ENCODE results near the gene MIB2.

MIB2 gene

GRCh38 chr1:1604374-1605033, 10.8 kb upstream of the MIB2 start:
- Histone ChIP-seq H3K27me3 (ENCODE audit: control insufficient read depth, insufficient read depth, low read length) (peaks cover 3% of the 10 kb centered on the region; the same call in 1 of the 2 replicates), H3K9me3 (ENCODE audit: control insufficient read depth, insufficient read depth, low read length) (no peaks in the 10 kb centered on the region), H3K4me1 (ENCODE audit: control insufficient read depth, insufficient read depth, low read length) (peaks cover under 1% of the 10 kb centered on the region; the same call in 1 of the 2 replicates), H3K27ac (ENCODE audit: low read length) (no peak overlapping the region), H3K36me3 (ENCODE audit: control insufficient read depth, insufficient read depth, low read length) (no peaks in the 10 kb centered on the region), H3K4me3 (ENCODE audit: low read length) (no peak overlapping the region)
- no CpG with 5 or more reads among the region's 15 CpGs for WGBS (ENCODE audit: insufficient coverage, insufficient read length)
- DNase-seq (ENCODE audit: low read depth, low spot score): no peak

- Histone ChIP-seq H3K4me1 (ENCODE audit: control insufficient read depth, insufficient read depth, low read length) (no peaks in the 10 kb centered on the region), H3K27ac (ENCODE audit: low read length) (no peak overlapping the region), H3K27me3 (ENCODE audit: control insufficient read depth, insufficient read depth, low read length) (peaks cover 3% of the 10 kb centered on the region; the same call in 1 of the 2 replicates), H3K9me3 (ENCODE audit: control insufficient read depth, insufficient read depth, low read length) (no peaks in the 10 kb centered on the region), H3K36me3 (ENCODE audit: control insufficient read depth, insufficient read depth, low read length) (no peaks in the 10 kb centered on the region), H3K4me3 (ENCODE audit: low read length) (no peak overlapping the region)
- no CpG with 5 or more reads among the region's 14 CpGs for WGBS (ENCODE audit: insufficient coverage, insufficient read length)
- no peak for DNase-seq (ENCODE audit: low read depth, low spot score)
These were observed 10.2 kb upstream of the MIB2 start for GRCh38 chr1:1605034-1605591.

GRCh38 chr1:1605724-1606123, 9.6 kb upstream of the MIB2 start:
- Histone ChIP-seq H3K27me3 (ENCODE audit: control insufficient read depth, insufficient read depth, low read length) (peaks cover 3% of the 10 kb centered on the region; the same call in 1 of the 2 replicates), H3K9me3 (ENCODE audit: control insufficient read depth, insufficient read depth, low read length) (no peaks in the 10 kb centered on the region), H3K27ac (ENCODE audit: low read length) (no peak overlapping the region), H3K36me3 (ENCODE audit: control insufficient read depth, insufficient read depth, low read length) (no peaks in the 10 kb centered on the region), H3K4me3 (ENCODE audit: low read length) (no peak overlapping the region), H3K4me1 (ENCODE audit: control insufficient read depth, insufficient read depth, low read length) (no peaks in the 10 kb centered on the region)
- no peak for DNase-seq (ENCODE audit: low read depth, low spot score)
- WGBS (ENCODE audit: insufficient coverage, insufficient read length): no CpG with 5 or more reads among the region's 17 CpGs

- Histone ChIP-seq H3K27me3 (ENCODE audit: control insufficient read depth, insufficient read depth, low read length) (no peaks in the 10 kb centered on the region; the same call in 1 of the 2 replicates), H3K27ac (ENCODE audit: low read length) (no peak overlapping the region), H3K9me3 (ENCODE audit: control insufficient read depth, insufficient read depth, low read length) (no peaks in the 10 kb centered on the region), H3K4me1 (ENCODE audit: control insufficient read depth, insufficient read depth, low read length) (no peaks in the 10 kb centered on the region), H3K4me3 (ENCODE audit: low read length) (no peak overlapping the region), H3K36me3 (ENCODE audit: control insufficient read depth, insufficient read depth, low read length) (no peaks in the 10 kb centered on the region)
- no CpG with 5 or more reads among the region's 13 CpGs for WGBS (ENCODE audit: insufficient coverage, insufficient read length)
- DNase-seq (ENCODE audit: low read depth, low spot score): no peak
These were observed 9.1 kb upstream of the MIB2 start for GRCh38 chr1:1606232-1606631.

GRCh38 chr1:1609822-1610485, 5.3 kb upstream of the MIB2 start:
- Histone ChIP-seq H3K27ac (ENCODE audit: low read length) (no peak overlapping the region), H3K9me3 (ENCODE audit: control insufficient read depth, insufficient read depth, low read length) (no peaks in the 10 kb centered on the region), H3K27me3 (ENCODE audit: control insufficient read depth, insufficient read depth, low read length) (no peaks in the 10 kb centered on the region), H3K36me3 (ENCODE audit: control insufficient read depth, insufficient read depth, low read length) (no peaks in the 10 kb centered on the region), H3K4me1 (ENCODE audit: control insufficient read depth, insufficient read depth, low read length) (no peaks in the 10 kb centered on the region), H3K4me3 (ENCODE audit: low read length) (no peak overlapping the region)
- WGBS (ENCODE audit: insufficient coverage, insufficient read length): no CpG with 5 or more reads among the region's 12 CpGs
- DNase-seq (ENCODE audit: low read depth, low spot score): no peak

- Histone ChIP-seq H3K27me3 (ENCODE audit: control insufficient read depth, insufficient read depth, low read length) (no peaks in the 10 kb centered on the region), H3K9me3 (ENCODE audit: control insufficient read depth, insufficient read depth, low read length) (no peaks in the 10 kb centered on the region), H3K36me3 (ENCODE audit: control insufficient read depth, insufficient read depth, low read length) (no peaks in the 10 kb centered on the region), H3K27ac (ENCODE audit: low read length) (no peak overlapping the region), H3K4me1 (ENCODE audit: control insufficient read depth, insufficient read depth, low read length) (no peaks in the 10 kb centered on the region), H3K4me3 (ENCODE audit: low read length) (no peak overlapping the region)
- WGBS (ENCODE audit: insufficient coverage, insufficient read length): no CpG with 5 or more reads among the region's 9 CpGs
- no peak for DNase-seq (ENCODE audit: low read depth, low spot score)
These were observed 4.5 kb upstream of the MIB2 start for GRCh38 chr1:1610796-1611195.

- no peak for DNase-seq (ENCODE audit: low read depth, low spot score)
- Histone ChIP-seq H3K9me3 (ENCODE audit: control insufficient read depth, insufficient read depth, low read length) (no peaks in the 10 kb centered on the region), H3K36me3 (ENCODE audit: control insufficient read depth, insufficient read depth, low read length) (no peaks in the 10 kb centered on the region), H3K4me3 (ENCODE audit: low read length) (no peak overlapping the region), H3K27me3 (ENCODE audit: control insufficient read depth, insufficient read depth, low read length) (no peaks in the 10 kb centered on the region), H3K4me1 (ENCODE audit: control insufficient read depth, insufficient read depth, low read length) (0 out of 2 replicates have a peak, but pooled peaks cover 3% of the 10 kb centered on the region), H3K27ac (ENCODE audit: low read length) (no peak overlapping the region)
- no CpG with 5 or more reads among the region's 3 CpGs for WGBS (ENCODE audit: insufficient coverage, insufficient read length)
These were observed 3.2 kb upstream of the MIB2 start for GRCh38 chr1:1612104-1612400.

- no peak overlapping the region for H3K4me3 ChIP-seq (ENCODE audit: low read length)
- WGBS (ENCODE audit: insufficient coverage, insufficient read length): no CpG with 5 or more reads among the region's 11 CpGs
- no peak overlapping the region for H3K27ac ChIP-seq (ENCODE audit: low read length)
- H3K9me3 ChIP-seq (ENCODE audit: control insufficient read depth, insufficient read depth, low read length): no peaks in the 10 kb centered on the region
- 0 out of 2 replicates have a peak, but pooled peaks cover 3% of the 10 kb centered on the region for H3K4me1 ChIP-seq (ENCODE audit: control insufficient read depth, insufficient read depth, low read length)
- no peaks in the 10 kb centered on the region for H3K36me3 ChIP-seq (ENCODE audit: control insufficient read depth, insufficient read depth, low read length)
- DNase-seq (ENCODE audit: low read depth, low spot score): no peak
- H3K27me3 ChIP-seq (ENCODE audit: control insufficient read depth, insufficient read depth, low read length): no peaks in the 10 kb centered on the region
These were observed 1.7 kb upstream of the MIB2 start for GRCh38 chr1:1613509-1614082.

GRCh38 chr1:1614204-1614953, 921 bp upstream of the MIB2 start:
- Histone ChIP-seq H3K27ac (ENCODE audit: low read length) (no peak overlapping the region), H3K4me3 (ENCODE audit: low read length) (peak overlapping the region; percentile 82; the same call in 1 of the 2 replicates), H3K4me1 (ENCODE audit: control insufficient read depth, insufficient read depth, low read length) (0 out of 2 replicates have a peak, but pooled peaks cover 3% of the 10 kb centered on the region), H3K9me3 (ENCODE audit: control insufficient read depth, insufficient read depth, low read length) (no peaks in the 10 kb centered on the region), H3K36me3 (ENCODE audit: control insufficient read depth, insufficient read depth, low read length) (no peaks in the 10 kb centered on the region), H3K27me3 (ENCODE audit: control insufficient read depth, insufficient read depth, low read length) (no peaks in the 10 kb centered on the region)
- DNase-seq (ENCODE audit: low read depth, low spot score): no peak
- WGBS (ENCODE audit: insufficient coverage, insufficient read length): no CpG with 5 or more reads among the region's 30 CpGs

- DNase-seq (ENCODE audit: low read depth, low spot score): no peak
- H3K4me1 ChIP-seq (ENCODE audit: control insufficient read depth, insufficient read depth, low read length): 0 out of 2 replicates have a peak, but pooled peaks cover 3% of the 10 kb centered on the region
- H3K27me3 ChIP-seq (ENCODE audit: control insufficient read depth, insufficient read depth, low read length): no peaks in the 10 kb centered on the region
- no peaks in the 10 kb centered on the region for H3K9me3 ChIP-seq (ENCODE audit: control insufficient read depth, insufficient read depth, low read length)
- H3K27ac ChIP-seq (ENCODE audit: low read length): no peak overlapping the region
- WGBS (ENCODE audit: insufficient coverage, insufficient read length): no CpG with 5 or more reads among the region's 23 CpGs
- no peaks in the 10 kb centered on the region for H3K36me3 ChIP-seq (ENCODE audit: control insufficient read depth, insufficient read depth, low read length)
- peak overlapping the region; percentile 82; the same call in 1 of the 2 replicates for H3K4me3 ChIP-seq (ENCODE audit: low read length)
These were observed 395 bp upstream of the MIB2 start for GRCh38 chr1:1614954-1615255.
